RWPE1 (cell line): ENCODE results near the gene TMC1.
A peak's percentile ranks its signal among the peaks of the same experiment; 100 is the strongest.

Experiments
- CTCF ChIA-PET: fragments of 350-600 bp; sonication (Branson Sonifier 250); formaldehyde crosslinking; extraction: SDS; loops from one replicate; lab custom pipeline; 2021; lab: Yijun Ruan, JAX
- POLR2A ChIA-PET: fragments of 400-600 bp; formaldehyde crosslinking; extraction: SDS; loops from one replicate; lab custom pipeline; 2020; ENCODE audit warnings: antibody characterized with exemption; ENCODE audit not compliant: low non-redundant PET; lab: Yijun Ruan, JAX
- DNase-seq: peaks from one replicate; pipeline ENCODE4 v3.0.0; 2012; ENCODE audit warnings: low spot score
- H3K27ac ChIP-seq: fragments of 450-650 bp; 2 replicates; pipeline ENCODE4 v1.5.1; 2017
- TF ChIP-seq, protein P1 (sequence below): fragments of 450-650 bp; conservative IDR thresholded peaks from 2 replicates; pipeline ENCODE4 v1.5.1; 2017; ENCODE audit warnings: low read depth, mild to moderate bottlenecking

Gene TMC1

DNA sequence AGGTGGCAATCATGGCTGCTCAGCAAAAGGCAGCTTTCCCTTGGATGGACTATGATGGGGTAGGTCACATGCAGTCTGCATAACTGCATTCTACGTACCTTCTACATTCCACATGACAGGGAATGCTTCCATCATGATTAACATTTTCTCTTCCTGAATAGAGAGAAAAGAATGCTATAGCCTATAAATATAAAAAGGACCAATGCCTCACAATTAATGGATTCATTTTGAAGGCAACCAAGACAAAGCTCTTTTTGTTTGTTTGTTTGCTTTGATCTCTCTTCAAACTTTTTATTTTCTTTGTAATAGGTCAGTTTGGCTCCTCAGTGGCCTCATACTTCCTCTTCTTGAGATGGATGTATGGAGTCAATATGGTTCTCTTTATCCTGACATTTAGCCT lies 230.1 kb downstream of the TMC1 start:
- DNase-seq: no peak
- POLR2A ChIA-PET: no interaction called here
- no peak overlapping the region for H3K27ac ChIP-seq
- TF ChIP-seq, protein P1, sequence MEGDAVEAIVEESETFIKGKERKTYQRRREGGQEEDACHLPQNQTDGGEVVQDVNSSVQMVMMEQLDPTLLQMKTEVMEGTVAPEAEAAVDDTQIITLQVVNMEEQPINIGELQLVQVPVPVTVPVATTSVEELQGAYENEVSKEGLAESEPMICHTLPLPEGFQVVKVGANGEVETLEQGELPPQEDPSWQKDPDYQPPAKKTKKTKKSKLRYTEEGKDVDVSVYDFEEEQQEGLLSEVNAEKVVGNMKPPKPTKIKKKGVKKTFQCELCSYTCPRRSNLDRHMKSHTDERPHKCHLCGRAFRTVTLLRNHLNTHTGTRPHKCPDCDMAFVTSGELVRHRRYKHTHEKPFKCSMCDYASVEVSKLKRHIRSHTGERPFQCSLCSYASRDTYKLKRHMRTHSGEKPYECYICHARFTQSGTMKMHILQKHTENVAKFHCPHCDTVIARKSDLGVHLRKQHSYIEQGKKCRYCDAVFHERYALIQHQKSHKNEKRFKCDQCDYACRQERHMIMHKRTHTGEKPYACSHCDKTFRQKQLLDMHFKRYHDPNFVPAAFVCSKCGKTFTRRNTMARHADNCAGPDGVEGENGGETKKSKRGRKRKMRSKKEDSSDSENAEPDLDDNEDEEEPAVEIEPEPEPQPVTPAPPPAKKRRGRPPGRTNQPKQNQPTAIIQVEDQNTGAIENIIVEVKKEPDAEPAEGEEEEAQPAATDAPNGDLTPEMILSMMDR: no peak
- CTCF ChIA-PET: interaction anchor here (0.5 to 1.1 kb wide), 3 partner anchors 25 to 1483 kb away, joined by 3 to 5 read pairs (median 4); no protein-coding TSS in a partner anchor

DNA sequence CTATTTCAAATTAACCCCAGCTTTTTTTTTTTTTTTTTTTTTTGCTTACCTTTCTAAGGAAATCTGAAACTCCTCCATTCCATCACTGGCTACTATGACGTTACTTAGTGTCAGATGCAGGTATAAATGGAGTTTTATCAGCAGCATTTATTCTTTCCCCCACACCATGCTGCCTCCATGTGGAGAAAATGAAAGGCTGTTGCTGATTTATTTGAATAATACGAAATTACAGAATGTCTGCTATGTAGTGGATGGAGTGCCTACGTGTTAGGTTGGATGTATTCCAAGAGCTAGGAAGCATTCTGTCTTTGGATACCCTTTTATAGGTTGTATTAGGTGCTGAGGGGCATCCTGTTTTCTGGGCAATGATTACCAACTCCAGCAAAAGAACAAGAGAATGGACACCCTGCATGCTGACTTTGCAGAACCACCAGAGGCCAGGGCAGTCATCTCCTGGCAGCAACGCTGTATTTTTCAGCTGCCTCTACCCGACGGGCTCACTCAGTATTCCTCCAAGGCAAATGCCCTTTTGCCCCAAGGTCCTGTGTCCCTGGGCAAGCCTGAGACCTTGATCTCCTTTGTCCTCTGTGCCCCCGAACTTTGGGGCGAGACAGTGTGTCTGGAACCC lies 232.0 kb downstream of the TMC1 start:
- TF ChIP-seq, protein P1: no peak
- POLR2A ChIA-PET: no interaction called here
- no peak overlapping the region for H3K27ac ChIP-seq
- CTCF ChIA-PET: interaction anchor here (0.5 to 1.9 kb wide), 15 partner anchors 9 to 714 kb away, joined by 3 to 9 read pairs (median 3); no protein-coding TSS in a partner anchor
- peak; percentile 43 for DNase-seq

DNA sequence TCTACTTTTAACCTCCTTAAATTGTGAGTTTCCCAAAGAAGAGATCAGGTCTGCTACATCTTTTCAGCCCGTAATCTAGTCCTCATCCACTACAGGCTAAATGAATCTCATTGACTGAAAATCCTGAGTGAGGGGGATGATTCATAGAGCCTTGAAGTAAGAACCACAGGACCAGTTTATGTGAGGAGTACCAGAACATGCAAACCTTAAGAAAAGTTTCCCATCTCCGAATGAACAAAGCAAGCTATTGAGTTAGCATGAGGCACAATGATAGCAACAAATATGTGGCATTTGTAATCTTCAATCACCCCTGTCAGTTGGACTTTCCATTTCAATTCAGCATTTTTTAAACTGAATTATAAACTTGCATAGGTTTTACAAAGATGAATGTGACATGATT lies 234.4 kb downstream of the TMC1 start:
- no peak overlapping the region for H3K27ac ChIP-seq
- CTCF ChIA-PET: no interaction called here
- no peak for DNase-seq
- POLR2A ChIA-PET: no interaction called here
- TF ChIP-seq, protein P1: no peak

DNA sequence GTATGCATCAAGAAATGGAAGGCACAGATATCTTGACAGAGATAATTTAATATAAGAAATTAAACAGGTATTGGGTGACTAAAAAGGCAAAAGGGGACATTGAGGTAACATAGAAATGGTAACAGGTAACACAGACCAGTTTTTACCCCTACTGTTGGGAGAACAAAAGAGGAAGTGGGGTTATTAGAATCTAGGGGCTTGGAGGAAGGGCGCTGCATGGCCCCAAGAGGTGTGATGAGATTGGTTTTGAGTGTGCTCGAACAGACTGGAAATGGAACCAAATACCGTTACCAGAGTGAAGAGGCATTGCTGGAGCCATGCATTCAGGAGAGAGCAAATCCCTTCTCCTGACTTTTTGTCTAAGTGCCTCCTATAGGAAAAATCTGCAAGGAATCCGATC lies 237.5 kb downstream of the TMC1 start:
- POLR2A ChIA-PET: no interaction called here
- no peak for DNase-seq
- CTCF ChIA-PET: interaction anchor here (0.6 kb wide), 1 partner anchor 159 kb away, joined by 3 read pairs; no protein-coding TSS in a partner anchor

DNA sequence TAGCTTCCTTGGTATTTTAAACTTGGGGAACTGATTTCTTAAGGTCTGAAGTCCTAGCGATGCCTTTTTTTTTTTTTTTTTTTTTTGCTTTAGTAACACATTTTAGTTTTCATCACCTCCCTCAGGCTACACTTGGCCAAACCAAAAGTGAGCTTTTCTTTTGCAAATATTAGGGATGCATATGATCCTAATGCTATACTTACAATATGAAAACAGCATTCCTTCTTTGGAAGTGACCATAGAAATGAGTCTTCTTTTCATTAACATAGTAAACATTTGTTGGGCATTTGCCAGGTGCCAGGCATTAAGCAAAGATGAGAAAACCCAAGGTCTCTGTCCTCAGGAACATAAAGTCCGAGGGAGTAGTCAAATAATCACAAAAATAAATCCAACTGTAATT lies 241.6 kb downstream of the TMC1 start:
- TF ChIP-seq, protein P1: no peak
- POLR2A ChIA-PET: no interaction called here
- H3K27ac ChIP-seq: no peak overlapping the region
- CTCF ChIA-PET: interaction anchor here (0.5 to 0.7 kb wide), 3 partner anchors 32 to 430 kb away, joined by 3 to 6 read pairs (median 6); no protein-coding TSS in a partner anchor
- no peak for DNase-seq

More for the DNA sequence above, 237.5 kb downstream of the TMC1 start:
- TF ChIP-seq, protein P1: no peak
- no peak overlapping the region for H3K27ac ChIP-seq

DNA sequence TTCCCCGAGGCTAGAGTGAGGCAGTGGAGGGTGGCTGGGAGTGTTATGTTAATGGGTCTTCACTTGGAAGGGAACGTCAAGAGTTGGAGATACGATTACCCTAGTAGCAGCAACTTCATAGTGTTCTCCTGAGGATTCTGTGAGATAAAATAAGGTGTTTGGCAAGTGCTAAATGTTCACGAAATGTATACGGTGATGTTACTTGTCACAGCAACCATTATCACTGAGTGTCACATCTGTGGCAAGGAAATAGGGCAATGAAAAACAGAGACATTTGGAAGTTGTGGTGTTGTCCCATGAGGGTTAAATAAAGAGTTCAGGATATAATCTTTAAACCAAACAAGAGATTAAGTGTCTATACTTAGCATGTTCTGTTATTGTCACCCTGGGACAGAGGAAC lies 248.1 kb downstream of the TMC1 start:
- TF ChIP-seq, protein P1: no peak
- DNase-seq: no peak
- ChIA-PET CTCF (interaction anchor here (0.6 to 0.7 kb wide), 2 partner anchors 45 to 615 kb away, joined by 3 read pairs; no protein-coding TSS in a partner anchor), POLR2A (no interaction called here)
- no peak overlapping the region for H3K27ac ChIP-seq
